HL-60/S4 (cell line): ENCODE results near the gene S100A7A.

Experiments used
- in situ Hi-C: fragments of 300-500 bp; cut with MboI; formaldehyde crosslinking; loops from 2 replicates; pipeline ENCODE4 v1.14.3; 2022; ENCODE audit warnings: low sequenced_read_pairs

The S100A7A gene

GRCh38 chr1:153415850-153416570 lies at the start of gene S100A7A:
Gene S100A7A, plus strand, starts transcription at chr1:153416520. Its CDS starts 1,563 bp downstream, at chr1:153418083.
- in situ Hi-C loops: no loop called here

- in situ Hi-C loops: no loop called here
Observed at GRCh38 chr1:153367090-153367489, 49.2 kb upstream of the S100A7A start.

- in situ Hi-C loops: no loop called here
Observed at GRCh38 chr1:153368495-153368894, 47.8 kb upstream of the S100A7A start.

- in situ Hi-C loops: no loop called here
Observed at GRCh38 chr1:153370146-153370545, 46.2 kb upstream of the S100A7A start.

GRCh38 chr1:153371231-153371630 lies 45.1 kb upstream of the S100A7A start:
- in situ Hi-C loops: no loop called here

GRCh38 chr1:153372571-153372970 lies 43.7 kb upstream of the S100A7A start:
- in situ Hi-C loops: no loop called here

GRCh38 chr1:153374071-153374470 lies 42.2 kb upstream of the S100A7A start:
- in situ Hi-C loops: no loop called here

GRCh38 chr1:153375511-153375910 lies 40.8 kb upstream of the S100A7A start, which contains the start of gene S100A12:
Gene S100A12, minus strand, starts transcription at chr1:153375621. Its CDS starts 1,029 bp downstream, at chr1:153374592.
- in situ Hi-C loops: no loop called here

- in situ Hi-C loops: no loop called here
Observed at GRCh38 chr1:153379591-153379990, 36.7 kb upstream of the S100A7A start.

GRCh38 chr1:153380711-153381110 lies 35.6 kb upstream of the S100A7A start:
- in situ Hi-C loops: no loop called here

GRCh38 chr1:153384958-153385580 lies 31.3 kb upstream of the S100A7A start:
- in situ Hi-C loops: no loop called here

GRCh38 chr1:153386500-153386901 lies 29.8 kb upstream of the S100A7A start:
- in situ Hi-C loops: no loop called here

- in situ Hi-C loops: no loop called here
Observed at GRCh38 chr1:153387001-153387400, 29.3 kb upstream of the S100A7A start.

GRCh38 chr1:153387785-153388184 lies 28.5 kb upstream of the S100A7A start:
- in situ Hi-C loops: no loop called here

- in situ Hi-C loops: no loop called here
Observed at GRCh38 chr1:153389401-153389800, 26.9 kb upstream of the S100A7A start.

GRCh38 chr1:153389973-153390879 lies 26.1 kb upstream of the S100A7A start:
- in situ Hi-C loops: no loop called here

GRCh38 chr1:153390938-153391710 lies 25.2 kb upstream of the S100A7A start, which contains the start of gene S100A8:
Gene S100A8, minus strand, starts transcription at chr1:153391073. Its CDS starts 538 bp downstream, at chr1:153390535.
- in situ Hi-C loops: no loop called here

GRCh38 chr1:153392258-153392657 lies 24.1 kb upstream of the S100A7A start:
- in situ Hi-C loops: no loop called here

- in situ Hi-C loops: no loop called here
Observed at GRCh38 chr1:153392822-153393221, 23.5 kb upstream of the S100A7A start.

- in situ Hi-C loops: no loop called here
Observed at GRCh38 chr1:153393926-153394325, 22.4 kb upstream of the S100A7A start.
